OCI-LY3 (cell line): Measurements from ENCODE around the gene OPA3.

Experiments
- H2AFZ ChIP-seq: fragments of 200-600, 300-600 bp; shearing (Covaris generic); 2 replicates; pipeline ENCODE4 v1.6.0; 2014; ENCODE audit warnings: antibody characterized with exemption, low read depth, low read length
- H3K27ac ChIP-seq: fragments of 200-600, 300-600 bp; sonication (generic); 2 replicates; pipeline ENCODE4 v1.5.1; 2014; ENCODE audit warnings: mild to moderate bottlenecking, low read length, moderate library complexity, mixed read lengths
- H3K27me3 ChIP-seq: fragments of 200-600, 300-600 bp; sonication (generic); 2 replicates; pipeline ENCODE4 v1.6.1; 2014; ENCODE audit warnings: low read depth, low read length, mixed read lengths
- H3K36me3 ChIP-seq: fragments of 200-600, 300-600 bp; sonication (generic); replicated peaks from 2 replicates; pipeline ENCODE3; 2014; ENCODE audit warnings: low read depth, low read length, mixed read lengths
- H3K4me1 ChIP-seq: fragments of 300-600, 200-600 bp; sonication (generic); 2 replicates; pipeline ENCODE4 v1.6.1; 2014; ENCODE audit warnings: low read length, mixed read lengths
- H3K4me2 ChIP-seq: fragments of 200-600, 300-600 bp; sonication (generic); 2 replicates; pipeline ENCODE4 v1.6.1; 2014; ENCODE audit warnings: low read length, mixed read lengths
- H3K4me3 ChIP-seq: fragments of 300-600, 200-600 bp; sonication (generic); 2 replicates; pipeline ENCODE4 v1.5.1; 2014; ENCODE audit warnings: antibody characterized with exemption, mild to moderate bottlenecking, low read length, moderate library complexity
- H3K79me2 ChIP-seq: fragments of 300-600, 200-600 bp; shearing (Covaris generic); 2 replicates; pipeline ENCODE4 v1.6.1; 2014; ENCODE audit warnings: mild to moderate bottlenecking, low read length, mixed read lengths
- H3K9ac ChIP-seq: fragments of 300-600, 200-600 bp; shearing (Covaris generic); 2 replicates; pipeline ENCODE4 v1.6.0; 2014; ENCODE audit warnings: mild to moderate bottlenecking, low read length, moderate library complexity
- H3K9me3 ChIP-seq: fragments of 200-600, 300-600 bp; shearing (Covaris generic); 2 replicates; pipeline ENCODE4 v1.6.1; 2014; ENCODE audit warnings: low read length, mixed read lengths; ENCODE audit not compliant: insufficient read depth
- H4K20me1 ChIP-seq: fragments of 200-600, 300-600 bp; sonication (generic); 2 replicates; pipeline ENCODE4 v1.6.1; 2016; ENCODE audit warnings: low read length, mixed read lengths; ENCODE audit not compliant: insufficient read depth
- CTCF ChIP-seq: fragments of 200-600, 300-600 bp; sonication (generic); IDR thresholded peaks from 2 replicates; pipeline ENCODE4 v1.5.1; 2014; ENCODE audit warnings: antibody characterized with exemption, low read length, low read depth
- EZH2phosphoT487 ChIP-seq: fragments of 200-600 bp; shearing (Covaris generic); IDR thresholded peaks from 2 replicates; pipeline ENCODE4 v1.6.1; 2018; ENCODE audit warnings: antibody characterized with exemption, mixed run types, low read depth

The OPA3 gene

GRCh38 chr19:45485305-45486077 is 99.1 kb downstream of the OPA3 start:
- TF ChIP-seq EZH2phosphoT487 (no peak), CTCF (peak; percentile 69)
- peak overlapping the region; percentile 50 for H3K27ac ChIP-seq
- H2AFZ ChIP-seq, result peak overlapping the region; percentile 85

GRCh38 chr19:45484273-45484945 is 100.2 kb downstream of the OPA3 start:
- Histone ChIP-seq H3K9me3 (no peaks in the 10 kb centered on the region), H4K20me1 (no peaks in the 10 kb centered on the region), H3K4me1 (peaks cover 10% of the 10 kb centered on the region), H3K27ac (no peak overlapping the region), H3K4me3 (no peak overlapping the region), H3K79me2 (no peaks in the 10 kb centered on the region), H2AFZ (no peak overlapping the region), H3K4me2 (no peak overlapping the region), H3K9ac (no peak overlapping the region), H3K36me3 (no peaks in the 10 kb centered on the region), H3K27me3 (no peaks in the 10 kb centered on the region)
- no peak for TF ChIP-seq EZH2phosphoT487

More at GRCh38 chr19:45485305-45486077, 99.1 kb downstream of the OPA3 start:
- Histone ChIP-seq H3K9me3 (no peaks in the 10 kb centered on the region), H3K27me3 (no peaks in the 10 kb centered on the region), H3K79me2 (no peaks in the 10 kb centered on the region), H3K4me3 (peak overlapping the region; percentile 81), H3K4me2 (peak overlapping the region; percentile 84), H4K20me1 (no peaks in the 10 kb centered on the region), H3K36me3 (no peaks in the 10 kb centered on the region), H3K9ac (peak overlapping the region; percentile 78), H3K4me1 (peaks cover 7% of the 10 kb centered on the region)

- Histone ChIP-seq H3K9ac (no peak overlapping the region), H3K4me1 (peaks cover 15% of the 10 kb centered on the region), H2AFZ (no peak overlapping the region), H3K79me2 (no peaks in the 10 kb centered on the region), H3K27me3 (no peaks in the 10 kb centered on the region), H3K9me3 (no peaks in the 10 kb centered on the region), H3K27ac (no peak overlapping the region), H3K36me3 (no peaks in the 10 kb centered on the region), H3K4me2 (no peak overlapping the region), H3K4me3 (no peak overlapping the region), H4K20me1 (no peaks in the 10 kb centered on the region)
- TF ChIP-seq CTCF, result no peak
- no peak for TF ChIP-seq EZH2phosphoT487
These were observed 101.6 kb downstream of the OPA3 start for GRCh38 chr19:45483033-45483432.

GRCh38 chr19:45478454-45479238 is 106.0 kb downstream of the OPA3 start:
- peak overlapping the region; percentile 80 for H3K27ac ChIP-seq
- no peaks in the 10 kb centered on the region for H3K9me3 ChIP-seq
- peak overlapping the region; percentile 60 for H2AFZ ChIP-seq
- peak overlapping the region; percentile 75 for H3K4me3 ChIP-seq
- peaks cover 16% of the 10 kb centered on the region for H3K4me1 ChIP-seq
- H4K20me1 ChIP-seq, result no peaks in the 10 kb centered on the region
- H3K36me3 ChIP-seq, result no peaks in the 10 kb centered on the region
- H3K4me2 ChIP-seq, result peak overlapping the region; percentile 98
- H3K9ac ChIP-seq, result peak overlapping the region; percentile 69
- TF ChIP-seq CTCF (peak; percentile 98), EZH2phosphoT487 (no peak)
- no peaks in the 10 kb centered on the region for H3K79me2 ChIP-seq
- peaks cover 14% of the 10 kb centered on the region for H3K27me3 ChIP-seq
